ENCODE results near the gene CHRNA10. TPM values are rescaled to one million over a fixed set of nuclear protein-coding genes. Genes with fewer than 3 reads are reported as not detected.

Gene CHRNA10
- total and polyA plus RNA-seq, 2 of the 13 experiments (the other 11 are each of a cell fraction or from before 2014, with no cell fraction given) = 0.53 to 0.71 TPM

- TF ChIP-seq GPN1 (CRISPR knock-in tag; IDR thresholded peaks at IDR 0.05; ENCODE audit: borderline replicate concordance) = no peak
- no peak for TF ChIP-seq AFF4 (CRISPR knock-in tag; IDR thresholded peaks at IDR 0.05)
These were observed 48.1 kb downstream of the CHRNA10 start (continued) for GRCh38 chr11:3623121-3623520.

- Histone ChIP-seq H3K4me1 (ENCODE audit: insufficient read depth, low read length) (no peaks in the 10 kb centered on the region), H3K4me3 (replicated peaks in 1 of 3; ENCODE audit: insufficient read depth in 1 of 3, low read depth in 2 of 3, low read length in 3 of 3) (no peak overlapping the region), H3K36me3 (replicated peaks in 1 of 2; ENCODE audit: control insufficient read depth in 1 of 2, insufficient read depth in 2 of 2, low read length in 2 of 2) (no peaks in the 10 kb centered on the region), H3K27me3 (ENCODE audit: control insufficient read depth in 1 of 2, insufficient read depth in 2 of 2, low read length in 2 of 2) (peaks cover 1 to 12% of the 10 kb centered on the region in 2 experiments; a peak in 1 of 5 replicates), H3K27ac (ENCODE audit: extremely low read length, insufficient read depth, low read length) (no peak overlapping the region), H3K4me2 (ENCODE audit: low read depth, low read length) (no peak overlapping the region), H3K9me3 (ENCODE audit: low read length) (no peaks in the 10 kb centered on the region), H2AFZ (ENCODE audit: low read length) (no peak overlapping the region), H3K9ac (ENCODE audit: insufficient read depth, low read depth, low read length) (no peak overlapping the region), H4K20me1 (ENCODE audit: insufficient read depth, low read length) (no peaks in the 10 kb centered on the region), H3K79me2 (ENCODE audit: insufficient read depth, low read length) (no peaks in the 10 kb centered on the region)
- DNase-seq (ENCODE audit: low spot score) (no peak), FAIRE-seq (no peak), ATAC-seq (no peak)
- BruUV-seq (replicated peaks) = no TSS peak
- ChIA-PET POLR2A (no interaction called here), CTCF (ENCODE audit: low intra/inter-chr PET ratio, low total read pairs) (no interaction called here)
- in situ Hi-C loops (cut with HindIII; ENCODE audit: extremely low pct_ligation_motif_present, low pct_unique_long_range_greater_than_20kb) = no loop called here
- intact Hi-C loops (cut with micrococcal nuclease; ENCODE audit: unreplicated experiment) = no loop called here
- WGBS (ENCODE audit: low lambda C conversion rate) = 30% methylated on average over 4 of the region's 4 CpGs
- no peak for TF ChIP-seq ZNF274 (CRISPR knock-in tag; IDR thresholded peaks at IDR 0.05)
- no peak for TF ChIP-seq ZBTB46 (CRISPR knock-in tag; IDR thresholded peaks at IDR 0.05; ENCODE audit: borderline replicate concordance)
- no peak for TF ChIP-seq ZNF687 (CRISPR knock-in tag; IDR thresholded peaks at IDR 0.05)
- no peak for TF ChIP-seq SNRNP70 (IDR thresholded peaks at IDR 0.05; ENCODE audit: low read depth, low read length)
- TF ChIP-seq KMT2A (CRISPR knock-in tag; IDR thresholded peaks at IDR 0.05) = no peak
- TF ChIP-seq DDIT3 (CRISPR knock-in tag; IDR thresholded peaks at IDR 0.05) = no peak
- TF ChIP-seq ZNF225 (CRISPR knock-in tag; IDR thresholded peaks at IDR 0.05) = no peak
- no peak for TF ChIP-seq ETV6 (CRISPR knock-in tag; conservative IDR thresholded peaks at IDR 0.05)
- TF ChIP-seq ESRRA (CRISPR knock-in tag; IDR thresholded peaks at IDR 0.05; ENCODE audit: low read depth) = no peak
- no peak for TF ChIP-seq ZNF556 (CRISPR knock-in tag; IDR thresholded peaks at IDR 0.05; ENCODE audit: borderline replicate concordance)
These were observed 48.7 kb downstream of the CHRNA10 start for GRCh38 chr11:3622521-3622920.
